Aorta (tissue), 5 donors: ENCODE data around the gene RMND5A. TPM values are rescaled to one million over a fixed set of nuclear protein-coding genes. Genes with fewer than 3 reads are reported as not detected.
"Not testable (repeated sequence)": the region's sequence is repeated elsewhere in the genome, so short reads cannot be mapped to it uniquely, and the experiment has no call there.

Experiments
- ATAC-seq: fragments of 200-7000 bp; cut with Tn5 transposase; one replicate; pipeline ENCODE4 v1.9.1; 2022; ENCODE audit warnings: moderate library complexity; ENCODE audit not compliant: low FRiP score
- DNase-seq, 2 donors: peaks; one replicate each; pipeline ENCODE4 v3.0.0-alpha.2; 2020
- H3K27ac ChIP-seq, 2 donors: one replicate each; pipeline ENCODE4 v1.5.1; 2013; ENCODE audit warnings: low read length in 2 of 2, mild to moderate bottlenecking in 2 of 2, moderate library complexity in 2 of 2, control low read depth in 1 of 2, inconsistent platforms in 1 of 2, low read depth in 1 of 2
- H3K27me3 ChIP-seq, 2 donors: one replicate each; pipeline ENCODE4 v1.6.1; 2013; ENCODE audit warnings: control low read depth in 1 of 2, low read length in 1 of 2, mild to moderate bottlenecking in 1 of 2, moderate library complexity in 1 of 2; ENCODE audit not compliant: insufficient read depth in 2 of 2, control insufficient read depth in 1 of 2
- H3K36me3 ChIP-seq, 2 donors: one replicate each; pipeline ENCODE4 v1.6.1; 2013; ENCODE audit warnings: control low read depth in 1 of 2, low read length in 1 of 2, mild to moderate bottlenecking in 1 of 2; ENCODE audit not compliant: insufficient read depth in 2 of 2, control insufficient read depth in 1 of 2
- H3K4me1 ChIP-seq, 2 donors: one replicate each; pipeline ENCODE4 v1.6.1; 2013; ENCODE audit warnings: low read length in 2 of 2, control low read depth in 1 of 2, mild to moderate bottlenecking in 1 of 2, moderate library complexity in 1 of 2; ENCODE audit not compliant: insufficient read depth in 2 of 2, control insufficient read depth in 1 of 2
- H3K4me3 ChIP-seq, 2 donors: one replicate each; pipeline ENCODE4 v1.5.1; 2013; ENCODE audit warnings: low read length in 2 of 2, control low read depth in 1 of 2, mild to moderate bottlenecking in 1 of 2
- H3K9me3 ChIP-seq: one replicate; pipeline ENCODE4 v1.6.1; 2013; ENCODE audit warnings: mild to moderate bottlenecking, low read length; ENCODE audit not compliant: control insufficient read depth
- WGBS, 2 donors: extraction: QIAGEN DNeasy Blood & Tissue Kit; methylation state at CpG; one replicate each; pipeline ENCODE4 v1.1.7; 2013; 5-methylcytosine and 5-hydroxymethylcytosine counted together
- intact Hi-C, 2 donors: fragments of 100-400 bp; cut with DNase I; formaldehyde crosslinking; loops; one replicate each; pipeline versions ENCODE4 v1.14.2 to v1.15.0; 2022
- polyA plus RNA-seq, 2 donors: library from polyadenylated mRNA; stranded (reverse); fragments of 200-250 nt; gene quantifications; one replicate each; pipeline ENCODE4 v1.2.3, GENCODE V29; 2013
- total RNA-seq, 2 donors: library from RNA; stranded (reverse); fragmentation: NEBNext Ultra II Directional; extraction: Animal tissue kit (Norgen Biotek cat#: 25700); gene quantifications; one replicate each; pipeline ENCODE4 v1.2.1, GENCODE V29; 2021
- donor health status: healthy with polysubstance abuse.
- donor health status: Bipolar disorder and iron deficiency.
- donor health status: DM: no; HTN: no; CAD: no.
- donor health status: DM: no; HTN: no; CAD: no.
- donor health status: DM: yes; HTN: yes; CAD: no.

Gene RMND5A
- total and polyA plus RNA-seq, 4 donors: 7.7 to 27.2 (median 17.3) TPM

- H3K27ac ChIP-seq: no peak overlapping the region
- H3K27me3 ChIP-seq: no peaks in the 10 kb centered on the region
- DNase-seq (no peak), ATAC-seq (no peak)
- WGBS, 2 donors: 82 to 84% methylated on average over 6 of the region's 6 CpGs
- H3K36me3 ChIP-seq: no peaks in the 10 kb centered on the region
- no peaks in the 10 kb centered on the region for H3K4me1 ChIP-seq
- no peak overlapping the region for H3K4me3 ChIP-seq
- intact Hi-C loops: no loop called here
- H3K9me3 ChIP-seq: no peaks in the 10 kb centered on the region
Measured at GRCh38 chr2:86706220-86706619, 13.9 kb upstream of the RMND5A start.

- DNase-seq (no peak), ATAC-seq (no peak)
- H3K36me3 ChIP-seq: no peaks in the 10 kb centered on the region
- 98 to 100% methylated on average over 2 of the region's 2 CpGs for WGBS, 2 donors
- no peak overlapping the region for H3K4me3 ChIP-seq
- H3K27ac ChIP-seq: no peak overlapping the region
- no peaks in the 10 kb centered on the region for H3K27me3 ChIP-seq
- no peaks in the 10 kb centered on the region for H3K4me1 ChIP-seq
- H3K9me3 ChIP-seq: no peaks in the 10 kb centered on the region
- intact Hi-C loops: no loop called here
Measured at GRCh38 chr2:86706935-86707334, 13.2 kb upstream of the RMND5A start.

GRCh38 chr2:86708126-86708525, 12.0 kb upstream of the RMND5A start:
- DNase-seq, ATAC-seq, H3K27ac ChIP-seq, H3K9me3 ChIP-seq, H3K4me1 ChIP-seq, H3K36me3 ChIP-seq, intact Hi-C loops, H3K27me3 ChIP-seq, H3K4me3 ChIP-seq: not testable (repeated sequence)
- 88 to 90% methylated on average over 4 of the region's 4 CpGs for WGBS, 2 donors

- H3K4me1 ChIP-seq, H3K4me3 ChIP-seq: not testable (repeated sequence)
Measured at GRCh38 chr2:86714579-86715173, 5.4 kb upstream of the RMND5A start.

GRCh38 chr2:86719263-86719636, 841 bp upstream of the RMND5A start:
- DNase-seq, H3K27me3 ChIP-seq, H3K27ac ChIP-seq, H3K4me1 ChIP-seq, H3K9me3 ChIP-seq, H3K4me3 ChIP-seq, H3K36me3 ChIP-seq, intact Hi-C loops: not testable (repeated sequence)
- peak; percentile 77 for ATAC-seq
- WGBS, 2 donors: no CpG with 5 or more reads among the region's 30 CpGs

More at GRCh38 chr2:86714579-86715173, 5.4 kb upstream of the RMND5A start:
- 74 to 94% methylated on average over 1 to 2 of the region's 3 CpGs for WGBS, 2 donors
- H3K9me3 ChIP-seq, H3K27ac ChIP-seq, intact Hi-C loops, ATAC-seq, DNase-seq, H3K36me3 ChIP-seq, H3K27me3 ChIP-seq: not testable (repeated sequence)

- H3K9me3 ChIP-seq, H3K36me3 ChIP-seq, H3K27me3 ChIP-seq, H3K4me1 ChIP-seq, intact Hi-C loops: not testable (repeated sequence)
- Histone ChIP-seq H3K27ac (peak overlapping the region in 1 of 2 donors; percentile 33), H3K4me3 (peak overlapping the region; percentile 64 to 79)
- 0% methylated on average over 23 to 83 of the region's 85 CpGs for WGBS, 2 donors
- peak; percentile 62 to 87 for DNase-seq
- ATAC-seq: peak; percentile 1
Measured at GRCh38 chr2:86720540-86721320, 639 bp downstream of the RMND5A start.

GRCh38 chr2:86725706-86726105, 5.6 kb downstream of the RMND5A start:
- H3K9me3 ChIP-seq, DNase-seq, H3K27ac ChIP-seq, intact Hi-C loops, ATAC-seq, H3K27me3 ChIP-seq, H3K4me3 ChIP-seq, H3K4me1 ChIP-seq, H3K36me3 ChIP-seq: not testable (repeated sequence)
- WGBS, 2 donors: no CpG with 5 or more reads among the region's 2 CpGs

GRCh38 chr2:86732040-86732525, 12.0 kb downstream of the RMND5A start:
- intact Hi-C loops, H3K4me3 ChIP-seq, ATAC-seq, H3K4me1 ChIP-seq, H3K36me3 ChIP-seq, H3K9me3 ChIP-seq, H3K27ac ChIP-seq, DNase-seq, H3K27me3 ChIP-seq: not testable (repeated sequence)
- WGBS, 2 donors: 79 to 87% methylated on average over 2 of the region's 6 CpGs

- DNase-seq, H3K36me3 ChIP-seq, H3K9me3 ChIP-seq, H3K4me3 ChIP-seq, H3K27ac ChIP-seq, ATAC-seq, H3K4me1 ChIP-seq, intact Hi-C loops, H3K27me3 ChIP-seq: not testable (repeated sequence)
Measured at GRCh38 chr2:86732837-86733236, 12.7 kb downstream of the RMND5A start.
